Endothelial cell (in vitro differentiated cells): ENCODE results near the gene DRAXIN. TPM values are rescaled to one million over a fixed set of nuclear protein-coding genes. Genes with fewer than 3 reads are reported as not detected.
"Not testable (repeated sequence)": the region's sequence is repeated elsewhere in the genome, so short reads cannot be mapped to it uniquely, and the experiment has no call there.

Experiments used
- DNase-seq: peaks from one replicate; pipeline ENCODE4 v3.0.0; 2021; ENCODE audit warnings: low spot score
- H3K27ac Mint-ChIP-seq: one replicate; pipeline ENCODE4 v1.8.0; 2021; ENCODE audit warnings: mixed read lengths, inconsistent platforms; ENCODE audit not compliant: unreplicated experiment
- H3K27me3 Mint-ChIP-seq: one replicate; pipeline ENCODE4 v1.8.0; 2021; ENCODE audit warnings: mild to moderate bottlenecking, moderate library complexity, mixed read lengths, inconsistent platforms; ENCODE audit not compliant: unreplicated experiment
- H3K36me3 Mint-ChIP-seq: one replicate; pipeline ENCODE4 v1.8.0; 2021; ENCODE audit warnings: mild to moderate bottlenecking, low read depth, mixed read lengths, inconsistent platforms; ENCODE audit not compliant: unreplicated experiment
- H3K4me1 Mint-ChIP-seq: one replicate; pipeline ENCODE4 v1.8.0; 2021; ENCODE audit warnings: mild to moderate bottlenecking, mixed read lengths, inconsistent platforms; ENCODE audit not compliant: unreplicated experiment
- H3K4me3 Mint-ChIP-seq: one replicate; pipeline ENCODE4 v1.8.0; 2021; ENCODE audit warnings: mild to moderate bottlenecking, mixed read lengths, inconsistent platforms; ENCODE audit not compliant: unreplicated experiment
- H3K9me3 Mint-ChIP-seq: one replicate; pipeline ENCODE4 v1.8.0; 2021; ENCODE audit warnings: mixed read lengths, inconsistent platforms; ENCODE audit not compliant: unreplicated experiment
- long read RNA-seq: library from polyadenylated mRNA; unstranded; transcript quantifications from one replicate; pipeline ENCODE4 v2.0.0, GENCODE V29; 2020; ENCODE audit not compliant: unreplicated experiment
- total RNA-seq: library from RNA; stranded (reverse); fragmentation: NEBNext Ultra II Directional; extraction: Animal tissue kit (Norgen Biotek cat#: 25700); gene quantifications from one replicate; pipeline ENCODE4 v1.2.1, GENCODE V29; 2021; ENCODE audit not compliant: unreplicated experiment
- TF ChIP-seq, protein P1 (sequence below): fragments of 200-600 bp; sonication (generic); IDR thresholded peaks from one replicate; pipeline ENCODE4 v1.5.0; 2021; ENCODE audit warnings: antibody characterized with exemption; ENCODE audit not compliant: unreplicated experiment

DRAXIN gene, protein sequence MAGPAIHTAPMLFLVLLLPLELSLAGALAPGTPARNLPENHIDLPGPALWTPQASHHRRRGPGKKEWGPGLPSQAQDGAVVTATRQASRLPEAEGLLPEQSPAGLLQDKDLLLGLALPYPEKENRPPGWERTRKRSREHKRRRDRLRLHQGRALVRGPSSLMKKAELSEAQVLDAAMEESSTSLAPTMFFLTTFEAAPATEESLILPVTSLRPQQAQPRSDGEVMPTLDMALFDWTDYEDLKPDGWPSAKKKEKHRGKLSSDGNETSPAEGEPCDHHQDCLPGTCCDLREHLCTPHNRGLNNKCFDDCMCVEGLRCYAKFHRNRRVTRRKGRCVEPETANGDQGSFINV
- total RNA-seq: 0.46 TPM
- long read RNA-seq: 0 reads

DNA sequence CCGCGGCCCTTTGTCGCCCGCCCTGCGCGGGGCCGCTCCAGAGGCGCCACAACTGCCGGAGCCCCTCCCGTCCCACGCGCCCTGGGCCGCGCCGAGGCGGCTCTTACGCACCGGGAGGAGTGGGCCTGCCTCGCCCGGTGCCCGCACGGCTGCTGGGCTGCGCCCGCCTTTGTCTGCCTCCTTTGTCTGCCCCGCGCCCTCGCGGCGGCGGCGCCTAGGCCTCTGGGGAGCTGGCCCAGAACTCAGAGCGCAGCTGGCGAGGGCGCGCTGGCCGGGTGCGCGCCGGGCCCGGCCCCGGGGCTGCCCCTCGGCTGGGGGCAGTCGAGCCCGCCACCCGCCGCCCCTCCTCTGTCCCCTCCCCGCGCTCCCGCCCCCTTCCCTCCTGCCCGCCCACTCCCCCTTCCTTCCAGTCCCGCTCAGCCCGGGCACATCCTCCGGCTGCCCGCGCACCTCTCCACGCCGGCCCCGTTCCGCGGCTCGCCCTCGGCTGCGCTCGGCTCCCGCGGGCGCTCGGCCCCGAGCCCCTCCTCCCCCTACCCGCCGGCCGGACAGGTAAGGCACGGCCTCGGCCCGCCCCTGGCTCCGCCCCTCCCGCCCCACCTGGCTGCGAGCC lies at the start of gene DRAXIN:
Gene DRAXIN, plus strand, starts transcription at position 409 of the 613 bp plus-strand sequence. CDS start 14,549 bp downstream, outside the sequence.
- Mint-ChIP-seq H3K27ac (no peak within 1 kb of the TSS), H3K4me1 (peaks cover 12% of the 10 kb centered on the region)

DNA sequence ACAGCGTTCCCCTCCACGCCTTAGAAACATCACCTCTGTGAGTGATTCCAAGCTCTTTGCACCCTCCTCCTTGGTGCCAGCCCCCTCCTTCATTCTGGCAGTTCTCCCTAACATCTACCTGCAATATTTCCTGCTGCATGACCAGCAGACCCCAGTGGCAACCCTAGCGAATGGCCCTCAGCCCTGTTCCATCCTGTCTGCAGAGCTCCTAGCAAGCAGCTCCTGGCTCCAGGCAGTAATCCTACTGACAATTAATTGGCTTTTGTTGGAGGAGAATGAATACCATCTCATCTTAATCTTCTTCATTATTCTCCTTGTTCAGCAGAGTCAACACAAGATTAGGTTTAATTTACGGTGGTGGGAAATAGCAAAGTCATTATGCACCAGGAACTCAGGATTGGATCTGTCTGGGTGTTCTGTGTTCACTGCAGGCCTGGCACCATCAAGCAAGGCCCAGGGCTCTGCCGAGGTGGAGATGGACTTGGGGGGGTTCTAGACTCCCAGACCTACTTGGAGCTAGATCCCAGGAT lies 49.7 kb upstream of the DRAXIN start:
- H3K27me3 Mint-ChIP-seq: no peaks in the 10 kb centered on the region
- no peaks in the 10 kb centered on the region for H3K4me1 Mint-ChIP-seq
- no peak overlapping the region for H3K4me3 Mint-ChIP-seq
- no peak overlapping the region for H3K27ac Mint-ChIP-seq
- DNase-seq: no peak
- H3K9me3 Mint-ChIP-seq: no peaks in the 10 kb centered on the region
- TF ChIP-seq, protein P1, sequence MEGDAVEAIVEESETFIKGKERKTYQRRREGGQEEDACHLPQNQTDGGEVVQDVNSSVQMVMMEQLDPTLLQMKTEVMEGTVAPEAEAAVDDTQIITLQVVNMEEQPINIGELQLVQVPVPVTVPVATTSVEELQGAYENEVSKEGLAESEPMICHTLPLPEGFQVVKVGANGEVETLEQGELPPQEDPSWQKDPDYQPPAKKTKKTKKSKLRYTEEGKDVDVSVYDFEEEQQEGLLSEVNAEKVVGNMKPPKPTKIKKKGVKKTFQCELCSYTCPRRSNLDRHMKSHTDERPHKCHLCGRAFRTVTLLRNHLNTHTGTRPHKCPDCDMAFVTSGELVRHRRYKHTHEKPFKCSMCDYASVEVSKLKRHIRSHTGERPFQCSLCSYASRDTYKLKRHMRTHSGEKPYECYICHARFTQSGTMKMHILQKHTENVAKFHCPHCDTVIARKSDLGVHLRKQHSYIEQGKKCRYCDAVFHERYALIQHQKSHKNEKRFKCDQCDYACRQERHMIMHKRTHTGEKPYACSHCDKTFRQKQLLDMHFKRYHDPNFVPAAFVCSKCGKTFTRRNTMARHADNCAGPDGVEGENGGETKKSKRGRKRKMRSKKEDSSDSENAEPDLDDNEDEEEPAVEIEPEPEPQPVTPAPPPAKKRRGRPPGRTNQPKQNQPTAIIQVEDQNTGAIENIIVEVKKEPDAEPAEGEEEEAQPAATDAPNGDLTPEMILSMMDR: no peak
- H3K36me3 Mint-ChIP-seq: no peaks in the 10 kb centered on the region

More for the DNA sequence above, at the start of gene DRAXIN:
- no peak for DNase-seq
- Mint-ChIP-seq H3K9me3 (no peaks in the 10 kb centered on the region), H3K4me3 (peak within 1 kb of the TSS; percentile 69), H3K27me3 (peaks cover 16% of the 10 kb centered on the region), H3K36me3 (peaks cover 5% of the 10 kb centered on the region)
- TF ChIP-seq, protein P1: no peak

DNA sequence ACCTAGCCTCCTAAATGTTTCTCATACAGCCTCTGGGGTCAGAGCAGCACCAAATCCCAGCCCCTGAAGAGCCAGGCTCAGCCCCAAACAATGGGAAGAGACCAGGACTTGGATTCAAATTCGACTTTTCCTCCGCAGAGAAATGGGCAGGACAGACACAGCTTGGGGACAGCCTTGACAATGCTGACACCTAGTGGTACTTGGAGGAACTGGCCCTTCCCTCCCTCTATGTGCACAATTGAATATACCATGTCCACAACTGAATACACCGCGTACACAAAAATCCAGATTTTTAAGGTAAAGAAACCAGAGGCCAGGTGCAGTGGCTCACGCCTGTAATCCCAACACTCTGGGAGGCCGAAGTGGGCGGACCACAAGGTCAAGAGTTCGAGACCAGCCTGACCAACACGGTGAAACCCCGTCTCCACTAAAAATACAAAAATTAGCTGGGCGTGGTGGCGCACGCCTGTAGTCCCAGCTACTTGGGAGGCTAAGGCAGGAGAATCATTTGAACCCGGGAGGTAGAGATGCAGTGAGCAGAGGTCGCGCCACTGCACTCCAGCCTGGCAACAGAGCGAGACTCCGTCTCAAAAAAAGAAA lies 49.0 kb upstream of the DRAXIN start:
- H3K27ac Mint-ChIP-seq, H3K27me3 Mint-ChIP-seq, H3K9me3 Mint-ChIP-seq, H3K4me1 Mint-ChIP-seq, H3K36me3 Mint-ChIP-seq, H3K4me3 Mint-ChIP-seq: not testable (repeated sequence)
- peak; percentile 75 for DNase-seq
- TF ChIP-seq, protein P1: peak; percentile 89

DNA sequence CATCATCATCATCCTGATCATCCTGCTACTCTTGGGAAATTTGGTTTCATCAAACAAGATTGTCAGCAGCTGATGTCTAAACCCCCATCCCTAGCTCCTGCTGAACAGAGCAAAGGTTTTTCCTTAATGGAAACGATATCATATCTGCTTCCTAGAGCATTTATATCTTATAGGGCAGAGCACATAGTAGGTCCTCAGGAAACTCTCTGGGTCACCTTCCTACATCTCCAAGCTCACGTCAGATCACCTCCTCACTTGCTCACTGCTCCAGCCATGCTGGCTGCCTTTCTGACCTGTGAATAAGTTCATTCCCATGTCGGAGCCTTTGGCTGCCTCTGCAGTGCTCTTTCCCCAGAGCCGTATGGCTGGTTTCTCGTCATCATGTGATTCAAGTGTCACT lies 47.7 kb upstream of the DRAXIN start:
- Mint-ChIP-seq H3K36me3 (no peaks in the 10 kb centered on the region), H3K4me3 (no peak overlapping the region), H3K4me1 (no peaks in the 10 kb centered on the region), H3K9me3 (no peaks in the 10 kb centered on the region), H3K27me3 (peaks cover 5% of the 10 kb centered on the region), H3K27ac (no peak overlapping the region)
- DNase-seq: no peak
- TF ChIP-seq, protein P1: no peak
